ENCODE results near the gene MAK.

The MAK gene

GRCh38 chr6:10721850-10722569 is 116.3 kb downstream of the MAK start:
- no peak for TF ChIP-seq CTCF (IDR thresholded peaks at IDR 0.05)

GRCh38 chr6:10720265-10720959 is 117.9 kb downstream of the MAK start:
- TF ChIP-seq CTCF (IDR thresholded peaks at IDR 0.05) = no peak

- TF ChIP-seq CTCF (IDR thresholded peaks at IDR 0.05) = no peak
Measured at GRCh38 chr6:10719964-10720264, 118.4 kb downstream of the MAK start.

- no peak for TF ChIP-seq CTCF (IDR thresholded peaks at IDR 0.05)
Measured at GRCh38 chr6:10719296-10719963, 118.9 kb downstream of the MAK start.

- no peak for TF ChIP-seq CTCF (IDR thresholded peaks at IDR 0.05)
Measured at GRCh38 chr6:10713962-10714361, 124.4 kb downstream of the MAK start.

All from LNCAP (cell line).